Caco-2 (cell line): ENCODE results near the gene WWOX. TPM values are rescaled to one million over a fixed set of nuclear protein-coding genes. Genes with fewer than 3 reads are reported as not detected.

ENCODE experiments used
- BruUV-seq: library from RNA; stranded (reverse); fragments of 400-500 nt; replicated peaks from 2 replicates; lab custom pipeline; 2021; lab: Mats Ljungman, UMichigan
- CTCF ChIA-PET: fragments of 300-600 bp; sonication (Branson Sonifier 250); formaldehyde crosslinking; loops from one replicate; lab custom pipeline; 2022; ENCODE audit warnings: antibody characterized with exemption; lab: Charles Lee
- POLR2A ChIA-PET: fragments of 300-600 bp; sonication (Branson Sonifier 250); formaldehyde crosslinking; loops from one replicate; lab custom pipeline; 2022; ENCODE audit warnings: antibody characterized with exemption; lab: Charles Lee
- DNase-seq, 2 experiments: peaks; one replicate each; pipeline versions ENCODE4 v3.0.0 to v3.0.0-alpha.2; 2020 to 2022
- H3K27me3 ChIP-seq: replicated peaks from 2 replicates; pipeline ENCODE4 v1.6.0; 2011; ENCODE audit warnings: low read length; ENCODE audit not compliant: control insufficient read depth, insufficient read depth
- H3K36me3 ChIP-seq: 2 replicates; pipeline ENCODE4 v1.5.1; 2011; ENCODE audit warnings: low read length; ENCODE audit not compliant: control insufficient read depth, insufficient read depth
- H3K4me1 ChIP-seq: fragments of 250-450 bp; sonication (Bioruptor Pico); 2 replicates; pipeline ENCODE4 v1.5.1; 2020; ENCODE audit warnings: mild to moderate bottlenecking
- H3K4me3 ChIP-seq: 2 replicates; pipeline ENCODE4 v1.5.1; 2011; ENCODE audit warnings: low read depth, mild to moderate bottlenecking, control low read depth, low read length
- H3K9me3 ChIP-seq: fragments of 250-450 bp; sonication (Bioruptor Pico); 2 replicates; pipeline ENCODE4 v1.5.1; 2020; ENCODE audit warnings: mild to moderate bottlenecking, moderate library complexity
- H3K27ac Mint-ChIP-seq: one replicate; pipeline ENCODE4 v1.8.0; 2022; ENCODE audit warnings: mixed read lengths; ENCODE audit not compliant: unreplicated experiment
- H3K27me3 Mint-ChIP-seq: one replicate; pipeline ENCODE4 v1.8.0; 2022; ENCODE audit warnings: mixed read lengths; ENCODE audit not compliant: insufficient read depth, unreplicated experiment
- H3K36me3 Mint-ChIP-seq: one replicate; pipeline ENCODE4 v1.8.0; 2022; ENCODE audit warnings: mild to moderate bottlenecking, mixed read lengths; ENCODE audit not compliant: insufficient read depth, unreplicated experiment
- H3K4me1 Mint-ChIP-seq: one replicate; pipeline ENCODE4 v1.8.0; 2022; ENCODE audit warnings: low read depth, mixed read lengths; ENCODE audit not compliant: unreplicated experiment
- H3K4me3 Mint-ChIP-seq: one replicate; pipeline ENCODE4 v1.8.0; 2022; ENCODE audit warnings: mild to moderate bottlenecking, moderate library complexity, mixed read lengths; ENCODE audit not compliant: unreplicated experiment
- H3K9me3 Mint-ChIP-seq: one replicate; pipeline ENCODE4 v1.8.0; 2022; ENCODE audit warnings: mixed read lengths; ENCODE audit not compliant: unreplicated experiment
- intact Hi-C: fragments of 100-400 bp; cut with micrococcal nuclease; formaldehyde crosslinking; loops from one replicate; pipeline ENCODE4 v1.10.0; 2022; ENCODE audit not compliant: unreplicated experiment
- total RNA-seq: library from RNA; stranded (reverse); gene quantifications from 2 replicates; pipeline ENCODE4 v1.2.3, GENCODE V29; 2022
- TF ChIP-seq, protein P1 (sequence below), 2 experiments: fragments of 200-600 bp in 1 of 2; IDR thresholded peaks; 1 replicate in 1 of 2; 2 replicates in 1 of 2; pipeline versions ENCODE4 v1.5.1 to v1.8.0; 2011 to 2022; ENCODE audit warnings: antibody characterized with exemption in 1 of 2, control low read depth in 1 of 2, inconsistent platforms in 1 of 2, low read depth in 1 of 2, low read length in 1 of 2, mild to moderate bottlenecking in 1 of 2, moderate library complexity in 1 of 2; ENCODE audit not compliant: insufficient read depth in 1 of 2, severe bottlenecking in 1 of 2, unreplicated experiment in 1 of 2

Gene WWOX
- total RNA-seq, 1 experiment from 2014 or later = 45.0 TPM

DNA sequence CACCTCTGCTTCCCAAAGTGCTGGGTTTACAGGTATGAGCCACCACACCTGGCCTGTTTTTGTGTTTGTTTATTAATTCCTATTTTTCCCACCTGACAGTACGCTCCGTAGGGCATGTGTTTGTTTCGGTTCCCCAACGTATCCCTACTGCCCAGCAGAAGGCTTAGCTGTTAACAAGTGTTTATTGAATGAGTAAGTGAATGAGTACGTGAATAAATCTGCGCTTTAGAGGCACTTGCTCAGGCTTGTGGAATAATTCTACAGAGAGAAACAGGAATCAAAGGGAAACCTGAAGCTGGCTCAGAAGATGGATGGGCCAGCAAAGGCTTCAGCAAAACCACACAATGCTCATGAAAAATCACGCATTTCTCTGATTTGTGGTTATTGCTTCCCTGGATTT is 853.2 kb downstream of the WWOX start:
- H3K36me3 Mint-ChIP-seq = no peaks in the 10 kb centered on the region
- no peaks in the 10 kb centered on the region for H3K4me1 Mint-ChIP-seq
- peaks cover 2% of the 10 kb centered on the region for H3K27me3 Mint-ChIP-seq
- BruUV-seq = no TSS peak
- no peaks in the 10 kb centered on the region for H3K4me1 ChIP-seq
- H3K36me3 ChIP-seq = no peaks in the 10 kb centered on the region
- no peak for DNase-seq
- CTCF ChIA-PET = interaction anchor here (0.7 kb wide), 1 partner anchor 235 kb away, joined by 4 read pairs; no protein-coding TSS in a partner anchor
- no peaks in the 10 kb centered on the region for H3K27me3 ChIP-seq
- no peaks in the 10 kb centered on the region for H3K9me3 ChIP-seq
- TF ChIP-seq, protein P1, sequence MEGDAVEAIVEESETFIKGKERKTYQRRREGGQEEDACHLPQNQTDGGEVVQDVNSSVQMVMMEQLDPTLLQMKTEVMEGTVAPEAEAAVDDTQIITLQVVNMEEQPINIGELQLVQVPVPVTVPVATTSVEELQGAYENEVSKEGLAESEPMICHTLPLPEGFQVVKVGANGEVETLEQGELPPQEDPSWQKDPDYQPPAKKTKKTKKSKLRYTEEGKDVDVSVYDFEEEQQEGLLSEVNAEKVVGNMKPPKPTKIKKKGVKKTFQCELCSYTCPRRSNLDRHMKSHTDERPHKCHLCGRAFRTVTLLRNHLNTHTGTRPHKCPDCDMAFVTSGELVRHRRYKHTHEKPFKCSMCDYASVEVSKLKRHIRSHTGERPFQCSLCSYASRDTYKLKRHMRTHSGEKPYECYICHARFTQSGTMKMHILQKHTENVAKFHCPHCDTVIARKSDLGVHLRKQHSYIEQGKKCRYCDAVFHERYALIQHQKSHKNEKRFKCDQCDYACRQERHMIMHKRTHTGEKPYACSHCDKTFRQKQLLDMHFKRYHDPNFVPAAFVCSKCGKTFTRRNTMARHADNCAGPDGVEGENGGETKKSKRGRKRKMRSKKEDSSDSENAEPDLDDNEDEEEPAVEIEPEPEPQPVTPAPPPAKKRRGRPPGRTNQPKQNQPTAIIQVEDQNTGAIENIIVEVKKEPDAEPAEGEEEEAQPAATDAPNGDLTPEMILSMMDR (IDR thresholded peaks at IDR 0.05; ENCODE audit: insufficient read depth in 1 of 2, low read depth in 1 of 2, low read length in 1 of 2, severe bottlenecking in 1 of 2, unreplicated experiment in 1 of 2) = no peak
- H3K9me3 Mint-ChIP-seq = peaks cover 10% of the 10 kb centered on the region
- intact Hi-C loops = no loop called here
- no peak overlapping the region for H3K27ac Mint-ChIP-seq
- POLR2A ChIA-PET = no interaction called here
- H3K4me3 Mint-ChIP-seq = no peak overlapping the region
- H3K4me3 ChIP-seq = no peak overlapping the region

DNA sequence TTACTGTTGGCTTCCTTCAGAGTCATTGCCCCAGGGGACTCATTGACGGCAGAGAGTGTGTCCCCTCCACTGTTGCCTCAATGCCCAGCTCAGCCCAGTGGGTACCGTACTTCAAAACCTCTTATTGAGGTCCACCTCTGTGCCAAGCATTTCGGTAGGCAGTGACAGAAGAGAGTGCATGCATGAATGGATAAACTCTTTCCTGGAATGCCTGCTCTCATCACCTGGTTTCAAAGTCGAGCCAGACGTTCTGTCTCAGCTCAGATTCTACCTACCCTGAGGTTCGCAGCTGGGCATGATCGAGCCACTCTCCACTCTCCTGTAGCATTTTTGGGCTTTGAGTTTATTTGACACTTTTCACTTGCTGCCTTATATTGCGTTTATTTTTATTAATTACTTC is 854.1 kb downstream of the WWOX start:
- DNase-seq = no peak
- TF ChIP-seq, protein P1 (IDR thresholded peaks at IDR 0.05; ENCODE audit: insufficient read depth in 1 of 2, low read depth in 1 of 2, low read length in 1 of 2, severe bottlenecking in 1 of 2, unreplicated experiment in 1 of 2) = no peak
- H3K27me3 ChIP-seq = no peaks in the 10 kb centered on the region
- peaks cover 2% of the 10 kb centered on the region for H3K27me3 Mint-ChIP-seq
- H3K36me3 ChIP-seq = no peaks in the 10 kb centered on the region
- intact Hi-C loops = no loop called here
- no TSS peak for BruUV-seq
- no peaks in the 10 kb centered on the region for H3K36me3 Mint-ChIP-seq
- POLR2A ChIA-PET = interaction anchor here (0.5 kb wide), 1 partner anchor 153 kb away, joined by 6 read pairs; no protein-coding TSS in a partner anchor
- no peaks in the 10 kb centered on the region for H3K4me1 Mint-ChIP-seq
- no peak overlapping the region for H3K27ac Mint-ChIP-seq
- no peak overlapping the region for H3K4me3 ChIP-seq
- H3K4me3 Mint-ChIP-seq = no peak overlapping the region
- CTCF ChIA-PET = no interaction called here
- H3K4me1 ChIP-seq = no peaks in the 10 kb centered on the region
- no peaks in the 10 kb centered on the region; the same call in 1 of the 2 replicates for H3K9me3 ChIP-seq
- H3K9me3 Mint-ChIP-seq = peaks cover 10% of the 10 kb centered on the region

DNA sequence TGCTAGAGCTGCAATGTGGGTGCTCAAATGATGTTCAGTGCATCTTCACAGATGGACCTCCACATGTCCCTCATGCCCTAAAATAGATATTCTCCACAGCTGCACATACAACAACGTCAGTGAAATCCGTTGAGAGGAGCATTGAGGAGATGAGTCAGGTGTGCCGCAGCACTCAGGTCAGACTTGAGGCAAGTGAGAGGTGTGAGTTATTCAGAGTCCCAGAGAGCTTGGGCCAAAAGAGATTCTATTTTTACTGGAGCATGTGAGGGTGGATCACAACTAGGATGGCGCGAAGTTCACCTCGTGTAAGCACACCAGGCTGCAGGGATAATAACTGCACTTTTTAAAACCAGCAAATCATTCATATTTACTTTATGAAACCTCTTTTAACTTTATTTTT is 855.8 kb downstream of the WWOX start:
- no peaks in the 10 kb centered on the region for H3K36me3 ChIP-seq
- H3K4me3 Mint-ChIP-seq = no peak overlapping the region
- POLR2A ChIA-PET = no interaction called here
- intact Hi-C loops = no loop called here
- no peaks in the 10 kb centered on the region; the same call in 1 of the 2 replicates for H3K9me3 ChIP-seq
- H3K27me3 Mint-ChIP-seq = no peaks in the 10 kb centered on the region
- H3K36me3 Mint-ChIP-seq = no peaks in the 10 kb centered on the region
- peaks cover 10% of the 10 kb centered on the region for H3K9me3 Mint-ChIP-seq
- no peak overlapping the region for H3K27ac Mint-ChIP-seq
- no peak overlapping the region for H3K4me3 ChIP-seq
- TF ChIP-seq, protein P1 (IDR thresholded peaks at IDR 0.05; ENCODE audit: insufficient read depth in 1 of 2, low read depth in 1 of 2, low read length in 1 of 2, severe bottlenecking in 1 of 2, unreplicated experiment in 1 of 2) = no peak
- no peaks in the 10 kb centered on the region for H3K27me3 ChIP-seq
- no peaks in the 10 kb centered on the region for H3K4me1 Mint-ChIP-seq
- no peak for DNase-seq
- no peaks in the 10 kb centered on the region for H3K4me1 ChIP-seq
- CTCF ChIA-PET = no interaction called here
- BruUV-seq = no TSS peak
